ENCODE data around the gene MAP3K4. TPM values are rescaled to one million over a fixed set of nuclear protein-coding genes. Genes with fewer than 3 reads are reported as not detected.

Gene MAP3K4
- total RNA-seq, 6 donors from 2014 or later = 23.7 to 52.1 (median 40.5) TPM

GRCh38 chr6:161151059-161151645 is 159.6 kb downstream of the MAP3K4 start:
- Histone ChIP-seq H3K36me3 (peaks cover 0 to 35% (median 10%) of the 10 kb centered on the region in 4 donors), H3K4me1 (no peaks in the 10 kb centered on the region), H3K9me3 (no peaks in the 10 kb centered on the region), H3K27ac (no peak overlapping the region), H3K27me3 (no peaks in the 10 kb centered on the region), H3K4me3 (no peak overlapping the region)
- ATAC-seq (ENCODE audit: low FRiP score in 2 of 2) (no peak), DNase-seq (peak in 1 of 2 donors; percentile 72)
- WGBS, 2 donors = 94 to 96% methylated on average over 12 to 18 of the region's 18 CpGs
- no peak for TF ChIP-seq EP300 (IDR thresholded peaks at IDR 0.05)
- TF ChIP-seq POLR2A (IDR thresholded peaks at IDR 0.05) = no peak
- no peak for TF ChIP-seq CTCF (IDR thresholded peaks at IDR 0.05)
- no peak for TF ChIP-seq POLR2AphosphoS5 (IDR thresholded peaks at IDR 0.05)

GRCh38 chr6:161151660-161152526 is 160.3 kb downstream of the MAP3K4 start:
- ATAC-seq (ENCODE audit: low FRiP score in 2 of 2) (no peak), DNase-seq (peak in 1 of 2 donors; percentile 66)
- no peaks in the 10 kb centered on the region for H3K27me3 ChIP-seq
- 94 to 95% methylated on average over 17 to 19 of the region's 19 CpGs for WGBS, 2 donors
- H3K27ac ChIP-seq = no peak overlapping the region
- no peaks in the 10 kb centered on the region for H3K9me3 ChIP-seq
- no peaks in the 10 kb centered on the region for H3K4me1 ChIP-seq
- H3K36me3 ChIP-seq = peaks cover 0 to 35% (median 10%) of the 10 kb centered on the region in 4 donors
- no peak for TF ChIP-seq EP300 (IDR thresholded peaks at IDR 0.05)
- no peak for TF ChIP-seq CTCF (IDR thresholded peaks at IDR 0.05)
- TF ChIP-seq POLR2A (IDR thresholded peaks at IDR 0.05) = no peak
- no peak for TF ChIP-seq POLR2AphosphoS5 (IDR thresholded peaks at IDR 0.05)
- no peak overlapping the region for H3K4me3 ChIP-seq

GRCh38 chr6:161152527-161152862 is 160.9 kb downstream of the MAP3K4 start:
- ATAC-seq (ENCODE audit: low FRiP score in 2 of 2) = no peak
- no peak overlapping the region for H3K27ac ChIP-seq
- DNase-seq = peak in 1 of 2 donors; percentile 63
- H3K27me3 ChIP-seq = no peaks in the 10 kb centered on the region
- no peaks in the 10 kb centered on the region for H3K9me3 ChIP-seq
- H3K36me3 ChIP-seq = peaks cover 0 to 33% (median 10%) of the 10 kb centered on the region in 4 donors
- no peak overlapping the region for H3K4me3 ChIP-seq
- WGBS, 2 donors = 87 to 92% methylated on average over 9 of the region's 9 CpGs
- TF ChIP-seq CTCF (IDR thresholded peaks at IDR 0.05) (no peak), POLR2AphosphoS5 (IDR thresholded peaks at IDR 0.05) (no peak), EP300 (IDR thresholded peaks at IDR 0.05) (no peak), POLR2A (IDR thresholded peaks at IDR 0.05) (no peak)
- no peaks in the 10 kb centered on the region for H3K4me1 ChIP-seq

GRCh38 chr6:161152907-161153662 is 161.5 kb downstream of the MAP3K4 start:
- no peaks in the 10 kb centered on the region for H3K9me3 ChIP-seq
- DNase-seq (peak in 1 of 2 donors; percentile 72), ATAC-seq (ENCODE audit: low FRiP score in 2 of 2) (peak in 1 of 2 donors; percentile 45)
- no peaks in the 10 kb centered on the region for H3K27me3 ChIP-seq
- H3K27ac ChIP-seq = no peak overlapping the region
- peaks cover 0 to 33% (median 8%) of the 10 kb centered on the region in 4 donors for H3K36me3 ChIP-seq
- 94 to 98% methylated on average over 17 to 18 of the region's 18 CpGs for WGBS, 2 donors
- no peak for TF ChIP-seq EP300 (IDR thresholded peaks at IDR 0.05)
- peak in 5 of 6 experiments; percentile 22 to 53 (median 44) for TF ChIP-seq CTCF (IDR thresholded peaks at IDR 0.05)
- H3K4me3 ChIP-seq = no peak overlapping the region
- H3K4me1 ChIP-seq = no peaks in the 10 kb centered on the region
